GM18909 (cell line): ENCODE measurements around the gene ALAS2.
"Not testable (repeated sequence)": the region's sequence is repeated elsewhere in the genome, so short reads cannot be mapped to it uniquely, and the experiment has no call there.

ENCODE experiments used
- ATAC-seq: cut with Tn5 transposase; IDR thresholded peaks from one replicate; pipeline ENCODE4 v1.9.1; 2021; ENCODE audit warnings: mild to moderate bottlenecking; ENCODE audit not compliant: unreplicated experiment, poor library complexity

The ALAS2 gene

DNA sequence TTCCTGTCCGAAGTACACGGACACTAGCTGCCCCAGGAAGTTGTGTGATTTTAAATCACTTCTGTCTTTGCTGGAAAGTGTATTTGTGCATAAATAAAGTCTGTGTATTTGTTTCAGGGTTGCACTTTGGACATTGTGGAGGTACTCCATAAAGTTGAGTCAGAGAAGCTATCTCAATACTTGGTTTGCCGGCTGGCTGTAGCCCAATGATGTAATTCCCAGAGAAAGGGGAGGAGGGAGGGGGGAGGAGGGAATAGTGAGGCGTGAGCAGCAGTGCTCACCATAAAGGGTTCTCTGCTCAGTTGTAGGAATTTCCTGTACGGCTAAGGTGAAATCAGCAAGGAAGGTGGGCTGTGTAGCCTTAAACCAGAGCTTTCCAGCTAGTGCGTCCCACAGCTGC lies 23.1 kb downstream of the ALAS2 start:
- no peak for ATAC-seq

DNA sequence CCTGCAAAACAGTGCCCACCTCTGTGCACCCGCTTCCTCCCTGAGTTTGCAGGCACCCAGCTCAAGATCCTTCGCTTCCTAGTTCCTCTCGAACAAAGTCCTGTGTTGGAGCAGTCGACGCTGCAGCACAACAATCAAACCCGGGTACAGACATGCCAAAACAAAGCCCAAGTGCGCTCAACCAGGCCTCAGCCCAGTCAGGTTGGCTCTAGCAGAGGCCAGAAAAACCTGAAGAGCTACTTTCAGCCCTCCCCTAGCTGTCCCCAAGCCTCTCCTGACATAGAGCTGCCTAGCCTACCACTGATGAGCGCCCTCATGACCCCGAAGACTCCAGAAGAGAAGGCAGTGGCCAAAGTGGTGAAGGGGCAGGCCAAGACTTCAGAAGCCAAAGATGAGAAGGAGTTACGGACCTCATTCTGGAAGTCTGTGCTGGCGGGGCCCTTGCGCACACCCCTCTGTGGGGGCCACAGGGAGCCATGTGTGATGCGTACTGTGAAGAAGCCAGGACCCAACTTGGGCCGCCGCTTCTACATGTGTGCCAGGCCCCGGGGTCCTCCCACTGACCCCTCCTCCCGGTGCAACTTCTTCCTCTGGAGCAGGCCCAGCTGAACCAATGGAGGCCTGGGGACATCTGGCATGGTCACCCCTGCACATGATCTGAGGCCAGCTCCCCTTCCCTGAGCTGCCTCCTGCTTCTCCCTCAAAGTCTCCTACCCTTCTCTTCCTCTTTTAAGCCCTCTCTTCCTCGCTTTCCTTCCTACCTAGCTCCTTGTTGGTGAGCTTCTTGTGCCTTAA lies 23.8 kb downstream of the ALAS2 start:
- ATAC-seq = no peak

DNA sequence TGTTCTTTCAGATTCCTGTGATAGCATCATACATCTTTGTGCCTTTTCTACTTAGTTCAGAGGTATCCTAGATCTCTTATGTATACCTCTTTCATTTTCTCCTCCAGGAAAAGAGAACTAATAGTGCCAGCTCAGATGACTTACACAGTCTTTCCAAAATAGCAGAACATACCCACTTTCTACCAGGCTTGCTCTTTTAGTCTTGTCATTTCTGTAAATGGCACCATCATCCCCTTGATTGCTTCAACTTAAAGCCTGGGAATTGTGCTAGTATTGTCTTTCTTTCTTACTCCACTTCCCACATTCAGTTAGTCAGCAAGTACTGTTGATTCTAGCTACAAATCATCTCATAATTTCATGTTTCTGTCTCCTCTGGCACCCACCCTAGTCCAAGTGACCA lies 25.5 kb downstream of the ALAS2 start:
- ATAC-seq = no peak

DNA sequence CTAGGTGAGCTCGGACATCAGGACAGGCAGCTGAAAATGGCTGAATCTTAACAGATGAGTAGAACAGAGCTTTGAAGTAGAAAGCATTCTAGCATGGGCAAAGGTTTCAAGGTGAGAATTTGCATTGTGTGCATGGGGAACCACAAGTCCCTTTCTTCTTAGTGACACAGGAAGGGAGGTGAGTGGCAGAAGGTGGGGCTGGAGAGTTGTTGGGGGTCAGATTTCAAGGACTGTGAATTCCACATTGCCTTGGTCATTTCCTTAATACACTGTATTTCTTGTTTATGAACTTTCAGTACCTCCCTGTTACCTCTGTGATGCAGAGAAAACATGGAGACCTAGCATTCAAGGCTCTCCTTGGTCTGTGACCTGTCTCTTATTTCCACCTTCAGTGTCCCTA lies 26.5 kb downstream of the ALAS2 start:
- no peak for ATAC-seq

DNA sequence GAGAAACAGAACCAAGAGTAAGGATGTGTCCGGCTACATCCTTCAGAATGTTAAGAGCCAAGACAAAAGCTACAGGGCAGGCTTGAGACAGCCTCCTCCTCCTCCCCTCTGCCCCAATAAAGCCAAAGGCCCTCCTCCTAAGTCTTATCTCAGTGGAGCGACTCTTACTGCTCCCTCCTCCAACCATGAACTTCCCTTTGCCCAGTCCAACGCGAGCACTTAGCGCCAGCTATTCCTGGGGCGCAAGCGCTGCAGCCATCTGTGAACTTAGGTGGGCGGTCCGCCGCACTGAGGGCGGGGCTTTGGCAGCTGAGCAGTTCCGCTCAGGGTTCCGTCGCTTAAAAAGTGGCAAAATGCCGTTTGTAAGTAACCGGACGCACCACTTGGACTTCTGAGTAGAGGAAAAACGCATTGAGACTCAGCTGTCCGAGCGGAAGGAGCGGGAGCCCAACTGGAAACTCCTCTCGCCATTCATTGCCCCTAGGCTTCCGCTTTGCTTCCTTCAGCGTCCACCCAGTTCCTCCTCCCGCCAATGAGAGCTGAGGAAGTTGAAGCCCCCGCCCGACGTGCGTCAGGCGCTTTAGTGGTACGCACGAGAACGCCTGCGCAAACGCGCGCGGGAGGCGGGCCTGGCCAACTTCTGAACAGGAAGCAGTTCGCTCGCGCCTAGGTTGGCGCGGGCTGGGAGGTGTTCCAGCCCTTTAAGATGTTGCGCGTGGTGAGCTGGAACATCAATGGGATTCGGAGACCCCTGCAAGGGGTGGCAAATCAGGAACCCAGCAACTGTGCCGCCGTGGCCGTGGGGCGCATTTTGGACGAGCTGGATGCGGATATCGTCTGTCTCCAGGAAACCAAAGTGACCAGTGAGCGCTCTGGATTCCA lies 30.8 kb downstream of the ALAS2 start, which contains the start of gene APEX2:
TSS of gene APEX2 (plus strand) at position 647 of the 882 bp plus-strand sequence. CDS start at position 707, 60 bp downstream.
- ATAC-seq = peak; percentile 92

GRCh38 chrX:54995621-54996020 lies 35.2 kb downstream of the ALAS2 start:
- no peak for ATAC-seq

GRCh38 chrX:54994668-54995351 lies 36.0 kb downstream of the ALAS2 start:
- no peak for ATAC-seq

- no peak for ATAC-seq
Measured at GRCh38 chrX:54994099-54994498, 36.7 kb downstream of the ALAS2 start, which contains the start of gene PFKFB1. PFKFB1 (minus strand) TSS chrX:54994188; CDS start chrX:54994007, 181 bp downstream.

GRCh38 chrX:54992911-54993622 lies 37.7 kb downstream of the ALAS2 start:
- no peak for ATAC-seq

DNA sequence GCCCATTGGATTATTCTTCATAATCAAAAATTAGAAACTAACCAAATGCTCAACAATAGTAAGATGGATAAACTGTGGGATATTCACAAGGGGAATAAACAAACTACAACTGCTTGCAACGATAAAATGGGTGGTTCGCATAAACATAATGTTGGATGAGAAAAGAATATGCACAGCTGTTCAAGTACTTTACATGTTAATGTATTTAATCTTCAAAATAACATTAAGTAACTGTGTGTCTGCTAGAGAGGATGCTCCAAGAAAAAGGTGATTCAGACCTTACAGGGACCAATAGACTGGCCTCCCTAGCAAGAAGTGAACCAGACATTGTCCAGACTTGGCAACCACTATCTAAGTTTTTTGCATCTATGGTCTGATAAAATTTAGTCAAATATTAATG lies 39.1 kb downstream of the ALAS2 start:
- no peak for ATAC-seq

- not testable (repeated sequence) for ATAC-seq
Measured at GRCh38 chrX:54983306-54983705, 47.5 kb downstream of the ALAS2 start.

DNA sequence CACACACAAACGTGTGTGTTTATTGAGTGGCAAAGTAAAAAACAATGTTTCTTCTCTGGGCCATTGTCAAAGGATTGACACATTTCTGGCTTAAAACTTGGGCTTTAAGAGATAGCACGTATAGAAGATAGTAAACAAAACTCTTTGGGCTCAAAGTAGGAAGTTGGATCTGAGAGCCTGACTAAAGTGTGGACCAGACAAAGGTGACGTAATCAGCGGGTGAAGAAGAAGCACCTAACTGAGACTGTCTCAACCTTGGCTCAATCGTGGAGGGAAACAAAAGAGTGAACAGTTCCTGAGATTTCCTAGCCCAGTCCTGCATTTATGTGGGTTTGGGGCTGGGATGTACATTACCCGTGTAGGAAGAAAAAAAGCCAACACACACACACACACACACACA lies 50.4 kb downstream of the ALAS2 start:
- ATAC-seq = no peak

- no peak for ATAC-seq
Measured at GRCh38 chrX:54979432-54979831, 51.3 kb downstream of the ALAS2 start.

- no peak for ATAC-seq
Measured at GRCh38 chrX:54978448-54978847, 52.3 kb downstream of the ALAS2 start.

- no peak for ATAC-seq
Measured at GRCh38 chrX:54977387-54977786, 53.4 kb downstream of the ALAS2 start.

DNA sequence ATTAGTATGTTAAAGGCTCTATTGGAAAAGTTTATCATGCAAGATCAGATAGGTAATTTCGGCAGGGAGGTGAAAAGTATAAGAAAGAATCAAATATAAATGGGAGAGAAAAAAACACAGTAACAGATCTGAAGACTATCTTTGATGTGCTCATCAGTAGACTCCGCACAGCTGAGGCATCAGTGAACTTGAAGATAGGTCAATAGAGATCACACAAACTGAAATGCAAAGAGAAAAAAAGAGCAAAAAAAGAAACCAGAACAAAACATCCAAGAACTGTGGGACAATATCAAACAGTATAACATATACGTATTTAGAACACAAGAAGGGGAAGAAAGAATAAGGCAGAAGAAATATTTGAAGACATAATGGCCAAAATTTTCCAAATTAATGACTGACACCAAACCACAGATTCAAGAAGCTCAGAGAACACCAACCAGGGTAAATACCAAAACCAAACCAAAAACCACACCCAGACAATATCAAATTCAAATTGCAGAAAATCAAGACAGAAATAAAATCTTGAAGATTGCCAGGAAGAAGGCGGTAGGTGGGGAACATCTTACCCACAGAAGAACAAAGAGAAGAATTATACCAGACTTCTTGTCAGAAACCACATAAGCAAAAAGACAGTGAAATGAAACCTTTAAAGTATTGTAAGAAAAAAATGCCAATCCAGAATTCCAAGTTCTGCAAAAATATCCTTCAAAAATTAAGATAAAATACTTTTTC lies 65.8 kb downstream of the ALAS2 start:
- no peak for ATAC-seq

- ATAC-seq = no peak
Measured at GRCh38 chrX:54961750-54962149, 69.0 kb downstream of the ALAS2 start.
